DMS114 treated with DMSO at 0.1 percent for 48 hours (cell line): ENCODE results near the gene CRLF3.
"Not testable (repeated sequence)": the region's sequence is repeated elsewhere in the genome, so short reads cannot be mapped to it uniquely, and the experiment has no call there.

Source experiments
- DNase-seq: peaks from one replicate; lab custom pipeline; 2025; ENCODE audit not compliant: unreplicated experiment; lab: John Stamatoyannopoulos, UW

The CRLF3 gene

DNA sequence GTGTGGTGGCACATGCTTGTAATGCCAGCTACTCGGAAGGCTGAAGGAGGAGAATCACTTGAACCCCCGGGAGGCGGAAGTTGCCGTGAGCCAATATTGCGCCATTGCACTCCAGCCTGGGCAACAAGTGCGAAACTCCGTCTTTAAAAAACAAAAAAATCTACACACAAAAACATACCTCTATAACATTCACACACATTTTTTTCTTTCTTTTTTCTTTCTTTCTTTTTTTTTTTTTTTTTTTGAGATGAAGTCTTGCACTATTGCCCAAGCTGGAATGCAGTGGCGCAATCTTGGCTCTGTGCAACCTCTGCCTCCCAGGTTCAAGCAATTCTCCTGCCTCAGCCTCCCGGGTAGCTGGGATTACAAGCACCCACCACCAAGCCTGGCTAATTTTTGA lies 9.6 kb downstream of the CRLF3 start:
- not testable (repeated sequence) for DNase-seq

- not testable (repeated sequence) for DNase-seq
Measured at GRCh38 chr17:30814236-30814635, 10.3 kb downstream of the CRLF3 start.

GRCh38 chr17:30812218-30813177 lies 12.0 kb downstream of the CRLF3 start:
- no peak for DNase-seq

GRCh38 chr17:30809867-30810266 lies 14.6 kb downstream of the CRLF3 start:
- no peak for DNase-seq

GRCh38 chr17:30808785-30809286 lies 15.7 kb downstream of the CRLF3 start:
- DNase-seq, result no peak

GRCh38 chr17:30807896-30808295 lies 16.6 kb downstream of the CRLF3 start:
- DNase-seq, result no peak

DNA sequence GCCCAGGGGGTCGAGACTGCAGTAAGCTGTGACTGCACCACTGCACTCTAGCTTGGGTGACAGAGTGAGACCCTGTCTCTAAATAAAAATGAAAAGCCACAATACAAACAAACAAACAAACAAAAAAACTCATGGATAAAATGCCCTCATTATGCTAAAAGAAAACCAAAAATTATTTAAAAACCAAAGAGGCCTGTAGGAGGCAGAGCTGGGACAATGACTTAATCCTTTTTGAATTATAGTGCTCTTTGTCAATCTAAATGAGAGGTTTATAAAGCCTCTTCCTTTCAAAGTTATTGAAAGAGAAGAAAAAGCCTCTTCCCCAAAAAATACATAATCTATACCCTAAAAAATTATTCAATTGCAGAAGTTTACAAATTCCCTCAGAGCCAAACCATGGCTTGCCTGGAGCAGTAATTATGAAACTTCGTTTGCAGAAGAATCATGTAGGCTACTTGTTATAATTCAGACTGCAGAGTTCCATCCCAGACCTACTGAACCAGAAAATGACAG lies 18.5 kb downstream of the CRLF3 start:
- DNase-seq, result no peak

- no peak for DNase-seq
Measured at GRCh38 chr17:30801671-30802070, 22.8 kb downstream of the CRLF3 start.

- DNase-seq, result no peak
Measured at GRCh38 chr17:30796016-30796415, 28.5 kb downstream of the CRLF3 start.

DNA sequence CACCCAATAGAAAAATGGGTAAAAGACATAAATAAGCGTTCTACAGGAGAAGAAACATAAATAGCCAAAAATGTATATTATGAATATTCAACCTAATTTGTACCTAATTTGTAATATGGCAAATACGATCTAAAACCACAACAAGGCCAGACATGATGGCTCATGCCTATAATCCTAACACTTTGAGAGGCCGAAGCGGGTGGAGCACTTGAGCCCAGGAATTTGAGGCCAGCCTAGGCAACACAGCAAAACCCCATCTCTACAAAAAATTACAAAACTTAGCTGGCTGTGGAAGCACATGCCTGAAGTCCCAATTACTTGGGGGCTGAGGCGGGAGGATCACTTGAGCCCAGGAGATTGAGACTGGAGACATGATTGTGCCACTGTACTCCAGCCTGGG lies 30.1 kb downstream of the CRLF3 start:
- no peak for DNase-seq

DNA sequence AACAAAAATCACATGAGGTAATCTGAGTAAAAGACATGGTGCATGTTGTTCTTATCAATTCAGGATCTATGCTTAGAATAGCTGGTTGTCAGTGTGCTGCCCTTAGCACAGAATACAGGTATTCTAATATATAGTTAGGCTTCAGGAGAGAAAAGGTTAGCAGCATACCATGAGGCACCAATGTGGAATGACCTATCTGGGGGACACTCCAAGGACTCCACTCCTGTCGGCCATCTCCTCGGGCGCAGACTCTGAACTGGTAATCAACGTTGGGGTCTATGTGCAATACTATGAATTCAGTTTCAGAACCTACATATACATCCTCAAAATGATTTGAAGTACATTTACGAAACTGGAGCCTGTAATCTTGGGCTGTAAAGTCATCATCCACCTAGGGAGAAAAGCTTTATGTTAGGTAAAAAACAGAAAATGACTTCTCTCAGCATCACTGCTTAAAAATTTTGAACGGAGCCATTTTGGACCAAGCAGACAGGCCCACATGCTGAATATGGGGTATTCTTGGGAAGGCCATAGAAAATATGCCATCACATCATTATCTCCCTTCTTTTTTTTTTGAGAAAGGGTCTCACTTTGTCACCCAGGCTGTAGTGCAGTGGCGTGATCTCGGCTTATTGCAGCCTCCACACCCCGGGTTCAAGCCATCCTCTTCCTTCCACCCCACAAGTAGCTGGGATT lies 31.1 kb downstream of the CRLF3 start:
- no peak for DNase-seq

- no peak for DNase-seq
Measured at GRCh38 chr17:30790279-30790678, 34.2 kb downstream of the CRLF3 start.

DNA sequence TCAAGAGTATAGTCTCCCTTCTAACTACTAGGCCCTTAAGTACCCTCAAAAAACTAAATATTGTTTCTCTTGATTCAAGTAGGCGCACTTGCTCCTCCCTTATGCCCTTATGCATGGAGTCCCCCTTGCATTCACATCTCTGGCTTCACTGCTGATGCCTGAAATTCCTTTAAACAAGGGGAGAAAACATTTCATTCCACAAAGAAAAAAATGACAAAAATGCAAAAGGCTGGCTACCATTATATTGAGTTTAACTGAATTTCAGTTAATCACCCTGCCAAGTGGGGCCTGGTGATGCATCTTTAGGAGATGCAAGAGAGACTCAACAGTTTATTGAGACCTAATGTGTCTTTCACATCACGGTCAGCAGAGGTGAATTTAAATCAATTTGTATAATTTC lies 35.6 kb downstream of the CRLF3 start:
- no peak for DNase-seq

DNA sequence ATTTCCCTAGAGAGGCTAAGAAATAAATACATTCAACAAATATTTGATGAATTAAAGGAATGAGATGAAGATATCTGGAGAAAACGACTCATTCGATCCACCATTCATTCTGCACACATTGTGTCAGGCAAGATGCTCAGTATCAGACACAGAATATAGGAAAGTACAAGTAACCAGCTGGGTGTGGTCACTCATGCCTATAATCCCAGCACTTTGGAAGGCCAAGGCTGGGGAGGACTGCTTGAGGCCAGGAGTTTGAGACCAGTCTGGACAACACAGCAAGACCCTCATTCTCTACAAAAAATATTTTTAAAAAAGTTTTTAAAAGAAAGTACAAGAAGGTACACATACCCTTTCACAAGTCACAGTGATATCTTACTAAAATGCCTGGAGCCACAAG lies 42.3 kb downstream of the CRLF3 start:
- no peak for DNase-seq

DNA sequence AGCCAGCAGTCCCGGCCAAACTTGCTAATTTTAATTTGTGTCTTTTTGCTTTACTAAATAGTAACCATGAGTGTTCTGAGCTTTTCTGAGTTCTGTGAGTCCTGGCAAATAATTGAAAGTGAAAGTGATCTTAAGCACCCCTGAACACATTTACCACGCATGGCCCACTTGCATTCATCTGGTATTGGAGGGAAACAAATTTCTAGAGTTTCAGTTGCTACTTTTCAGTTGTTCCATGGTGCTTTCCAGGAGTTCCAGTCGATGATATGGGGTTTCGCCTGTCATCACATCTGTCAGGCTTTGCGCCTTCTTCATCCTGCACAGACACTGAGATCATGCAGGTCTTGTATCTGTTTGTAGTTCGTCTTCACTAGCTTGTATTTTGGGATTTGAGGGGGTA lies 44.1 kb downstream of the CRLF3 start:
- no peak for DNase-seq

DNA sequence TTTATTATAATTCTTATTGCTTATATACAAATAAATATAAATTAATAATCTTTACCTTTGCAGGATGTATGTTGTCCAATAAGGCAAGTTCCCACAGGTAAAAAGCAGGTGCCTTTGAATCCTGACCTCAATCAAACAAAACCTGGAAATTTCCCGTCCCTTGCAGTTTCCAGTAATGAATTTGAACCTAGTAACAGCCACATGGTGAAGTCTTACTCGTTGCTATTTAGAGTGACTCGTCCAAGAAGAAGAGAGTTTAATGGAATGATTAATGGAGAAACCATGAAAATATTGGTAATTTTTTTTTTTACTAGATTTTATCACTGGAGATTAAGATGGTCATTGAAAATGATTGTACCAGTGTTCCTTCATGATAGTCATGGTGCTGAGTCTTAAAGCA lies 55.7 kb downstream of the CRLF3 start:
- not testable (repeated sequence) for DNase-seq

- not testable (repeated sequence) for DNase-seq
Measured at GRCh38 chr17:30767641-30768404, 56.7 kb downstream of the CRLF3 start.

DNA sequence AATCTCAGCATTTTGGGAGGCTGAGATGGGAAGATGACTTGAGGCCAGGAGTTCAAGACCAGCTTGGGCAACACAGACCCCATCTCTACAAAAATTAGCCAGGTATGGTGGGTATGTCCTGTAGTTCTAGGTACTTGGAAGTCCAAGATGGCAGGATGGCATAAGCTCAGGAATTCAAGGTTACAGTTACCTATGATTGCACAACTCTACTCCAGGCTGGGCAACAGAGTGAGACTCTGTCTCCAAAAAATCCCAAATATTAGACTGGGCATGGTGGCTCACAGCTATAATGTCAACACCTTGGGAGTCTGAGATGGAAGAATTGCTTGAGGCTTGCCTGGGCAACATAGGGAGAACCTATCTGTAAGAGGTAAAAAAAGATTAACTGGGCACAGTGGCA lies 63.4 kb downstream of the CRLF3 start:
- no peak for DNase-seq

- not testable (repeated sequence) for DNase-seq
Measured at GRCh38 chr17:30753291-30753690, 71.2 kb downstream of the CRLF3 start.

DNA sequence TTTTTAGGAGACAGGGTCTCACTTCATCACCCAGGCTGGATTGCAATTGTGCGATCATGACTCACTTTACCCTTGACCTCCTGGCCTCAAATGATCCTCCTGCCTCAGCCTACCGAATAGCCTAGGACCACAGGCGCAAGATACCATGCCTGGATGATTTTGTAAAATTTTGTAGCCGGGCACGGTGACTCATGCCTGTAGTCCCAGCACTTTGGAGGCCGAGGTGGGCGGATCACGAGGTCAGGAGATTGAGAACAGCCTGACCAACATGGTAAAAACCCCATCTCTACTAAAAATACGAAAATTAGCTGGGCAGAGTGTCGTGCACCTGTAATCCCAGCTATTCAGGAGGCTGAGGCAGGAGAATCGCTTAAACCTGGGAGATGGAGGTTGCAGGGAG lies 73.5 kb downstream of the CRLF3 start:
- not testable (repeated sequence) for DNase-seq

- not testable (repeated sequence) for DNase-seq
Measured at GRCh38 chr17:30747621-30748020, 76.9 kb downstream of the CRLF3 start.
